ENCODE results near the gene KLHL22.
"Not testable (repeated sequence)": the region's sequence is repeated elsewhere in the genome, so short reads cannot be mapped to it uniquely, and the experiment has no call there.

Gene KLHL22

DNA sequence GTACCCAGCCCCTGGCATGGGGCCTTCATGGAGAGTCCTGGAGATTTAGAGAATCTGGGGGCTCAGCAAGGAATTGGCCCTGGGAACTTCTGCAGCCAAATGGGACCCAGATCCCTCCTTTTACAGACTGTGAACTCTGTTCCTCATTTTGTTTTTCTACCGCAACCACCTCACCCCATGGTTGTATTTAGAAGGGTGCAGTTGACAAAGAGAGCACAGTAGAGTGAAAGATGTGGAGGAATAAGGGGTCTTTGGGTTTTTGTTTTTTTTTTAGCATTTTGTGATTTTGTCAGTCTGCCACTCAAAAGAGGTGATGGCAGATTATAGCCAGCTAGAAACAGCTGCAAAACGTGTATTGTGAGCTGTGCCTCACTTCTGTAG, 99.7 kb downstream of the KLHL22 start:
- DNase-seq, result no peak

DNA sequence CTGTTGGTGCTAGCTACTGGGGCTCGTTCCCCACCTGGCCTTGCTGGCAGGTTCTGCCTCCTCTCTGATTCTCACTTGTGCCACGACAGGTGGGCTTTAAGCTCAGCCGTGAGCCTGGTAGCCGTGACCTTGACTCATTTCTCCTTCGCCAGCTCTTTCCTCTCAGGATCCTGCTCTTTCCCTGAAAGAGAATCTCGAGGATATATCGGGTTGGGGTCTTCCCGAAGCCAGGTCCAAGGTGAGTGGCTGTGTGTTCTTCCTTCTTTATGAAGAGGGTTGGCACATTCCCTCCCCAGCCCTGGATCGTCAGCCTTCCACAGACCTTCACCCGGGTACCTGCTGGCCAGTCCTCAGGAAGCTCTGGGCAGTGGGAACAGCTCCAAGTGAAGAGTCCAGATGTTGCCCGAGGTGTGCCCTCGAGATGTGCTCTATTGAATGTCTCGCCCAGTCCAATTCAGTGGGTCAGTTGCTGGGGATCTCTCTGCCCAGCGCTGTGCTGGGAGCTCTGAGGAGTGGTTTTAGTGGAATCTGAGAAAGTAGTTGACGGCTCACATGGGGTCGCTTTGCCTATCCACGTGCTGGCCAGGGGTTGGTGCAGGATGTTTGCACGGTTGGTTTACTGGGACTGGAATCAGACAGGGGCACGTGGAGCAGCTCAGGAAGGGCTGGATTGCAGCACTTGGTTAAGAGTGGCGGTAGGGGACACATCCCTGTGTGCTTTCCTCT, 100.3 kb downstream of the KLHL22 start:
- no peak for DNase-seq

DNA sequence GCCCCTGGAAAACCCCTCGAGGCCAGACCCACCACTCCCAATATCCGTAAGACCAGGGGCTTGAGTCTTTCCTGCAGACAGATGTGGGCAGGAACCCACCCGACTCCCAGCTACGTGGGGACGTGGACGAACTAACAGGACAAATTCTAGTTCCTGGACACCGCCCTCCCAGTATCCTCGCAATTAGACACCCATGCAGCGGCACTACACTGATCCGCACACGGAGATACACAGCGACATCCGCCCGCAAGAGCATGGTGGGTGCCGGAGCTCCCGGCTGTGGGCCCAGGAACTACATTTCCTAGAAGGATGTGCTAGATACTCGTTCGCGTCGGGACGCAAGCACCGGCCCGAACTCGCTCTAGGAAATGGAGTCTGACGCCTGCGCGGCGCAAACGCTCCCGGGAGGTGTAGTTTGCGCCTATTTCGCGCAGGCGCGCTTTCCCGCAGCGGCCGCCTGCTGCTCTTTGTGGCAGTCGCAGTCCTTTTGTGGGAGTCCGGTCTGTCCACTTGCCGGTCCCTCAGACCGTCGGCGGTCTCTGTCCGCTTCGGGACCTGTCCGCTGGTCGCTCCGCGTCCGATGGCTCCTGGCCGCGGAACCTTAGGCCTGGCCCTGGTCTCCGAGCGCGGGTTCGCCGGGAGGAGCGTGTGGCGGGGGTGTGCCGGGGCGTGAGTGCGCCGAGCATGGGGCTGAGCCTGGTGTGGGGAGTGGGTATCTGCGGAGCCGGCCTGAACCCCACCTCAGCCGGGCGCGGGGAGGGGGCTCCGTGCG, 101.7 kb downstream of the KLHL22 start, which contains the start of gene ZNF74:
ZNF74 (plus strand) TSS at position 447 of the 772 bp plus-strand sequence. CDS start 478 bp downstream, outside the sequence.
- peak; percentile 91 for DNase-seq

DNA sequence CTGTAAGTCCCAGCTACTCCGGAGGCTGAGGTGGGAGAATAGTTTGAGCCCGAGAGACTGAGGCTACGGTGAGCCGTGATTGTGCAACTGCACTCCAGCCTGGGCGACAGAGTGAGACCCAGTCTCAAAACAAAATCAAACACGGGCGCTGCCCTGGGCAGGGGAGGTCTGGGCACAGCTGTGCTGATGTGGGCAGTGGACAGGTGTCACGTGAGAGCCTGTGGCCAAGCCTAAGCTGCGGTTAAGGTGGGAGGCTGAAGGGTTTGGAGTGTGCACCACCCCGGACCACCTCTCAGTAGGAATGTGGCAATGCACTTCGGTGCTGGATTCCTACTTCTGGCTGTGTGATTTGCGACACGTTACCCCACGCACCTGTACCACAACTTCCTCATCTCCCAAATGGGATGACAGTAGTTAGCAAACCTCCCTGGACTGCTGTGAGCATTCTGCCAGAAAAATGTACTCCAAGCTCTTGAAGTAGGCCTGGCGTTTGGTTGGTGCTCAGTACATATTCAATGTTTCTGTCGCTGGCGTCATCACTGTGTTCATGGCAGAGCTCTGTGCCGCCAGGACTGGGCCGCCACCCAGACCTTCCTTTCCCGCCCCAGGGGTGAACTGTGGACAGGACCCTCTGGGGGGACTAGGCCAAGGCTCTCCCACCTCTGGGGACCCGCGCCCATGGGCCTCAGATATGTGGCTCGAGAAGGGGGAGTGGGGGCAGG, 102.5 kb downstream of the KLHL22 start:
- no peak for DNase-seq

DNA sequence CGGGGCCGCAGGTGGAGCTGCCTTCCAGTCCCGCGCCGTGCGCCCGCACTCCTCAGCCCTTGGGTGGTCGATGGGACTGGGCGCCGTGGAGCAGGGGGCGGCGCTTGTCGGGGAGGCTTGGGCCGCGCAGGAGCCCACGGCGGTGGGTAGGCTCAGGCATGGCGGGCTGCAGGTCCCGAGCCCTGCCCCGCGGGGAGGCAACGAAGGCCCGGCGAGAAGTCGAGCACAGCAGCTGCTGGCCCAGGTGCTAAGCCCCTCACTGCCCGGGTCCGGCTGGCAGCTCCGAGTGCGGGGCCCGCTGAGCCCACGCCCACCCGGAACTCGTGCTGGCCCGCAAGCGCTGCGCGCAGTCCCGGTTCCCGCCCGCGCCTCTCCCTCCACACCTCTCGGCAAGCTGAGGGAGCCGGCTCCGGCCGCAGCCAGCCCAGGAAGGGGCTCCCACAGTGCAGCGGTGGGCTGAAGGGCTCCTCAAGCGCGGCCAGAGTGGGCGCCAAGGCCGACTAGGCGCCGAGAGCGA, 103.2 kb downstream of the KLHL22 start:
- DNase-seq, result not testable (repeated sequence)

All from fibroblast of upper back skin (primary cell).